Keratinocyte (primary cell): ENCODE data around the gene WDR76. TPM values are rescaled to one million over a fixed set of nuclear protein-coding genes. Genes with fewer than 3 reads are reported as not detected.
A peak's percentile ranks its signal among the peaks of the same experiment; 100 is the strongest.
"Not testable (repeated sequence)": the region's sequence is repeated elsewhere in the genome, so short reads cannot be mapped to it uniquely, and the experiment has no call there.

Experiments used
- DNase-seq: peaks from one replicate; pipeline ENCODE4 v3.0.0-alpha.2; 2011; ENCODE audit warnings: low read depth, missing footprints, low spot score
- FAIRE-seq: peaks from 2 replicates; lab custom pipeline; 2011; peaks lifted over from hg19 to GRCh38; lab: Jason Lieb, UNC
- H2AFZ ChIP-seq: 2 replicates; pipeline ENCODE4 v1.6.0; 2012; ENCODE audit warnings: low read length, control low read depth, inconsistent platforms; ENCODE audit not compliant: control insufficient read depth
- H3K27ac ChIP-seq: 2 replicates; pipeline ENCODE4 v1.5.1; 2011; ENCODE audit warnings: low read length; ENCODE audit not compliant: control insufficient read depth, insufficient read depth
- H3K27me3 ChIP-seq: 3 replicates; pipeline ENCODE4 v1.6.0; 2011; ENCODE audit warnings: low read length; ENCODE audit not compliant: control insufficient read depth, insufficient read depth; ENCODE audit errors: extremely low read depth
- H3K36me3 ChIP-seq, 2 experiments: 2 replicates in 1 of 2; 3 replicates in 1 of 2; pipeline ENCODE4 v1.5.1; 2011; ENCODE audit warnings: low read length in 2 of 2, mild to moderate bottlenecking in 1 of 2; ENCODE audit not compliant: control insufficient read depth in 2 of 2, insufficient read depth in 2 of 2; ENCODE audit errors: extremely low read depth in 1 of 2
- H3K4me1 ChIP-seq: 3 replicates; pipeline ENCODE4 v1.5.1; 2011; ENCODE audit warnings: low read length; ENCODE audit not compliant: control insufficient read depth, insufficient read depth; ENCODE audit errors: extremely low read depth
- H3K4me2 ChIP-seq: 3 replicates; pipeline ENCODE4 v1.6.0; 2011; ENCODE audit warnings: low read depth, low read length; ENCODE audit not compliant: control insufficient read depth, insufficient read depth; ENCODE audit errors: extremely low read depth
- H3K4me3 ChIP-seq, 3 experiments: fragments of 200-600 bp in 1 of 3; sonication (generic) in 1 of 3; 2 replicates in 2 of 3; 3 replicates in 1 of 3; pipeline ENCODE4 v1.5.1; 2011 to 2016; ENCODE audit warnings: low read length in 3 of 3, mild to moderate bottlenecking in 3 of 3, control low read depth in 2 of 3, inconsistent platforms in 1 of 3, low read depth in 1 of 3, mixed read lengths in 1 of 3, mixed run types in 1 of 3, moderate library complexity in 1 of 3; ENCODE audit not compliant: control insufficient read depth in 2 of 3, insufficient read depth in 2 of 3; ENCODE audit errors: extremely low read depth in 1 of 3
- H3K79me2 ChIP-seq: 2 replicates; pipeline ENCODE4 v1.6.0; 2012; ENCODE audit warnings: low read length; ENCODE audit not compliant: control insufficient read depth, insufficient read depth
- H3K9ac ChIP-seq: 3 replicates; pipeline ENCODE4 v1.6.0; 2011; ENCODE audit warnings: low read length; ENCODE audit not compliant: control insufficient read depth, insufficient read depth; ENCODE audit errors: extremely low read depth
- H3K9me1 ChIP-seq: 3 replicates; pipeline ENCODE4 v1.6.0; 2011; ENCODE audit warnings: low read length; ENCODE audit not compliant: control insufficient read depth, insufficient read depth; ENCODE audit errors: extremely low read depth
- H3K9me3 ChIP-seq: 2 replicates; pipeline ENCODE4 v1.5.1; 2012; ENCODE audit warnings: low read depth, low read length; ENCODE audit not compliant: control insufficient read depth
- H4K20me1 ChIP-seq: 3 replicates; pipeline ENCODE4 v1.6.0; 2011; ENCODE audit warnings: low read length; ENCODE audit not compliant: control insufficient read depth, insufficient read depth; ENCODE audit errors: extremely low read depth
- CTCF ChIP-seq, 3 experiments: IDR thresholded peaks in 1 of 3; conservative IDR thresholded peaks in 1 of 3; optimal IDR thresholded peaks in 1 of 3; 2 replicates in 2 of 3; 3 replicates in 1 of 3; pipeline versions ENCODE3 to v1.5.1; 2011; ENCODE audit warnings: low read length in 3 of 3, mild to moderate bottlenecking in 3 of 3, moderate library complexity in 2 of 3, control low read depth in 1 of 3, inconsistent platforms in 1 of 3; ENCODE audit not compliant: insufficient read depth in 2 of 3; ENCODE audit errors: extremely low read depth in 1 of 3
- EZH2 ChIP-seq: IDR thresholded peaks from one replicate; pipeline ENCODE4 v1.6.1; 2012; ENCODE audit warnings: inconsistent platforms, mild to moderate bottlenecking, low read length, moderate library complexity
- dilution Hi-C: fragments of 300-500 bp; cut with MboI; formaldehyde crosslinking; loops from one replicate; pipeline ENCODE4 v1.7.0; 2020; ENCODE audit warnings: low sequenced_read_pairs; ENCODE audit not compliant: extremely low pct_ligation_motif_present
- polyA plus RNA-seq, 5 experiments: library from polyadenylated mRNA; depleted of rRNA in 3 of 5; stranded (reverse) in 3 of 5; stranded (forward) in 1 of 5; unstranded in 1 of 5; fragments of >200 nt; gene quantifications; 1 replicate in 1 of 5; 2 replicates in 3 of 5; 3 replicates in 1 of 5; pipeline versions ENCODE4 v1.2.1 to v1.2.3, GENCODE V29; 2011 to 2012; ENCODE audit warnings: missing spikeins in 2 of 5, low read depth in 1 of 5, low replicate concordance in 1 of 5

The WDR76 gene
- polyA plus RNA-seq, 1 donor (not counting 4 experiments of a cell fraction or from before 2014, with no cell fraction given) = 4.7 TPM

DNA sequence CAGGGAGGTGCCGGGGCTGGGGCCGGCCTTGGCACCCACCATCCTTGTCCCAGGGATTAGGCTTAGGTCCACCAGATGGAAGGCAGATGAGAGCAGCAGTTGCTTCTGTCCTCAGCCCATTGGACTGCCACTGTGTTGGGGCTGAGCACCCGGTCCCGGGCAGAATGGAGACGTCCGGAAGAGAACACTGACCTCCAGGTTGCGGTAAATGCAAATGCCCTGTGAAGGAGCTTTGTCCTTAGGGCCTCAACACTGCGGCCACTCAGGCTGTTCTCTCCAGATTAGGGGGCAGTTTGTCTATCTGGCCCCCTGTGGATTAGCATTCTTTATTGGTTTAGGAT lies 26.9 kb upstream of the WDR76 start, which contains the start of gene SERINC4:
Gene SERINC4 (minus strand): TSS at position 276 of the 341 bp plus-strand sequence. CDS start 234 bp downstream, at position 42.
- H3K4me3 ChIP-seq = peak within 1 kb of the TSS; percentile 60 to 84 (median 72)
- H3K4me2 ChIP-seq = peak within 1 kb of the TSS; percentile 66
- peaks cover 17% of the 10 kb centered on the region for H3K79me2 ChIP-seq
- TF ChIP-seq EZH2 (no peak), CTCF (optimal IDR thresholded peaks at IDR 0.05 in 1 of 3, IDR thresholded peaks at IDR 0.05 in 1 of 3, conservative IDR thresholded peaks at IDR 0.05 in 1 of 3; ENCODE audit: extremely low read depth in 1 of 3, insufficient read depth in 2 of 3, low read length in 3 of 3) (no peak)
- peak within 1 kb of the TSS; percentile 80 for H3K9ac ChIP-seq
- peak within 1 kb of the TSS; percentile 92 for H2AFZ ChIP-seq
- peaks cover 5% of the 10 kb centered on the region for H3K4me1 ChIP-seq
- peaks cover 13 to 31% of the 10 kb centered on the region in 2 experiments for H3K36me3 ChIP-seq
- peak within 1 kb of the TSS; percentile 68 for H3K27ac ChIP-seq
- dilution Hi-C loops = no loop called here
- H3K9me3 ChIP-seq = no peaks in the 10 kb centered on the region
- H3K27me3 ChIP-seq = no peaks in the 10 kb centered on the region
- FAIRE-seq = no peak
- no peak for DNase-seq
- no peaks in the 10 kb centered on the region for H4K20me1 ChIP-seq
- no peaks in the 10 kb centered on the region for H3K9me1 ChIP-seq

GRCh38 chr15:43800286-43801141 lies 26.3 kb upstream of the WDR76 start, which contains the start of gene HYPK:
TSS of gene HYPK (plus strand) at chr15:43800599. CDS start at chr15:43800623, 24 bp downstream.
- TF ChIP-seq CTCF (optimal IDR thresholded peaks at IDR 0.05 in 1 of 3, IDR thresholded peaks at IDR 0.05 in 1 of 3, conservative IDR thresholded peaks at IDR 0.05 in 1 of 3; ENCODE audit: extremely low read depth in 1 of 3, insufficient read depth in 2 of 3, low read length in 3 of 3) (no peak), EZH2 (no peak)
- Histone ChIP-seq H3K79me2 (peaks cover 12% of the 10 kb centered on the region), H2AFZ (peak within 1 kb of the TSS; percentile 92), H4K20me1 (no peaks in the 10 kb centered on the region), H3K27me3 (no peaks in the 10 kb centered on the region), H3K4me1 (peaks cover 5% of the 10 kb centered on the region), H3K9me3 (no peaks in the 10 kb centered on the region), H3K36me3 (peaks cover 11 to 25% of the 10 kb centered on the region in 2 experiments), H3K9me1 (no peaks in the 10 kb centered on the region), H3K4me2 (peak within 1 kb of the TSS; percentile 66), H3K4me3 (peak within 1 kb of the TSS; percentile 60 to 84 (median 72)), H3K9ac (peak within 1 kb of the TSS; percentile 80), H3K27ac (peak within 1 kb of the TSS; percentile 68)
- dilution Hi-C loops = no loop called here
- DNase-seq (no peak), FAIRE-seq (peak; percentile 86)

- H3K4me1 ChIP-seq, H4K20me1 ChIP-seq, H3K27ac ChIP-seq, H3K27me3 ChIP-seq, H3K9me3 ChIP-seq, H3K4me3 ChIP-seq, FAIRE-seq, H3K9ac ChIP-seq, DNase-seq, dilution Hi-C loops, H3K9me1 ChIP-seq, H2AFZ ChIP-seq, H3K4me2 ChIP-seq: not testable (repeated sequence)
- H3K79me2 ChIP-seq = peaks cover 12% of the 10 kb centered on the region
- H3K36me3 ChIP-seq = peaks cover 8 to 17% of the 10 kb centered on the region in 2 experiments
These were observed 24.1 kb upstream of the WDR76 start for GRCh38 chr15:43802676-43803075.
